ENCODE results near the gene MT1F.
"Not testable (repeated sequence)": the region's sequence is repeated elsewhere in the genome, so short reads cannot be mapped to it uniquely, and the experiment has no call there.

The MT1F gene

GRCh38 chr16:56673921-56674320 lies 16.2 kb downstream of the MT1F start:
- no peak for DNase-seq

- DNase-seq, result not testable (repeated sequence)
Measured at GRCh38 chr16:56674570-56674969, 16.8 kb downstream of the MT1F start.

GRCh38 chr16:56675685-56676210 lies 18.0 kb downstream of the MT1F start:
- DNase-seq, result no peak

- DNase-seq, result no peak
Measured at GRCh38 chr16:56677474-56677873, 19.7 kb downstream of the MT1F start.

- DNase-seq, result no peak
Measured at GRCh38 chr16:56679078-56679730, 21.4 kb downstream of the MT1F start.

GRCh38 chr16:56679818-56680217 lies 22.1 kb downstream of the MT1F start:
- DNase-seq, result no peak

GRCh38 chr16:56681939-56682702 lies 24.4 kb downstream of the MT1F start, which contains the start of gene MT1X:
Gene MT1X, plus strand, starts transcription at chr16:56682470. Its CDS starts 71 bp downstream, at chr16:56682541.
- peak; percentile 7 for DNase-seq

- DNase-seq, result no peak
Measured at GRCh38 chr16:56682703-56683397, 25.1 kb downstream of the MT1F start.

- no peak for DNase-seq
Measured at GRCh38 chr16:56683424-56684172, 25.8 kb downstream of the MT1F start.

GRCh38 chr16:56684256-56684925 lies 26.6 kb downstream of the MT1F start:
- DNase-seq, result no peak

- no peak for DNase-seq
Measured at GRCh38 chr16:56684926-56685590, 27.3 kb downstream of the MT1F start.

- no peak for DNase-seq
Measured at GRCh38 chr16:56686758-56687157, 29.0 kb downstream of the MT1F start.

- DNase-seq, result no peak
Measured at GRCh38 chr16:56688762-56689161, 31.0 kb downstream of the MT1F start.

GRCh38 chr16:56689171-56689570 lies 31.4 kb downstream of the MT1F start:
- no peak for DNase-seq

GRCh38 chr16:56690420-56691122 lies 32.8 kb downstream of the MT1F start:
- no peak for DNase-seq

- no peak for DNase-seq
Measured at GRCh38 chr16:56691885-56692284, 34.1 kb downstream of the MT1F start.

GRCh38 chr16:56695246-56695645 lies 37.5 kb downstream of the MT1F start:
- no peak for DNase-seq

GRCh38 chr16:56697456-56698155 lies 39.8 kb downstream of the MT1F start:
- no peak for DNase-seq

- no peak for DNase-seq
Measured at GRCh38 chr16:56700195-56700594, 42.4 kb downstream of the MT1F start.

- DNase-seq, result no peak
Measured at GRCh38 chr16:56700631-56701030, 42.9 kb downstream of the MT1F start.

Measured in NCI-H187 treated with DMSO at 0.1 percent for 48 hours (cell line).